ENCODE measurements around the gene TRMT1.
A peak's percentile ranks its signal among the peaks of the same experiment; 100 is the strongest.
"Not testable (repeated sequence)": the region's sequence is repeated elsewhere in the genome, so short reads cannot be mapped to it uniquely, and the experiment has no call there.

Gene TRMT1

GRCh38 chr19:13152974-13153568 is 36.5 kb upstream of the TRMT1 start:
- peak overlapping the region; percentile 99 for H3K4me3 ChIP-seq (ENCODE audit: low read depth, low read length)
- peak; percentile 85 for DNase-seq (ENCODE audit: low read depth)

GRCh38 chr19:13152356-13152973 is 35.9 kb upstream of the TRMT1 start:
- no peak for DNase-seq (ENCODE audit: low read depth)
- TF ChIP-seq, protein P1, sequence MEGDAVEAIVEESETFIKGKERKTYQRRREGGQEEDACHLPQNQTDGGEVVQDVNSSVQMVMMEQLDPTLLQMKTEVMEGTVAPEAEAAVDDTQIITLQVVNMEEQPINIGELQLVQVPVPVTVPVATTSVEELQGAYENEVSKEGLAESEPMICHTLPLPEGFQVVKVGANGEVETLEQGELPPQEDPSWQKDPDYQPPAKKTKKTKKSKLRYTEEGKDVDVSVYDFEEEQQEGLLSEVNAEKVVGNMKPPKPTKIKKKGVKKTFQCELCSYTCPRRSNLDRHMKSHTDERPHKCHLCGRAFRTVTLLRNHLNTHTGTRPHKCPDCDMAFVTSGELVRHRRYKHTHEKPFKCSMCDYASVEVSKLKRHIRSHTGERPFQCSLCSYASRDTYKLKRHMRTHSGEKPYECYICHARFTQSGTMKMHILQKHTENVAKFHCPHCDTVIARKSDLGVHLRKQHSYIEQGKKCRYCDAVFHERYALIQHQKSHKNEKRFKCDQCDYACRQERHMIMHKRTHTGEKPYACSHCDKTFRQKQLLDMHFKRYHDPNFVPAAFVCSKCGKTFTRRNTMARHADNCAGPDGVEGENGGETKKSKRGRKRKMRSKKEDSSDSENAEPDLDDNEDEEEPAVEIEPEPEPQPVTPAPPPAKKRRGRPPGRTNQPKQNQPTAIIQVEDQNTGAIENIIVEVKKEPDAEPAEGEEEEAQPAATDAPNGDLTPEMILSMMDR (IDR thresholded peaks at IDR 0.05; ENCODE audit: low read depth, low read length, missing control alignments) = no peak
- peak overlapping the region; percentile 99 for H3K4me3 ChIP-seq (ENCODE audit: low read depth, low read length)

More at GRCh38 chr19:13152974-13153568, 36.5 kb upstream of the TRMT1 start:
- TF ChIP-seq, protein P1 (IDR thresholded peaks at IDR 0.05; ENCODE audit: low read depth, low read length, missing control alignments) = peak; percentile 20

DNA sequence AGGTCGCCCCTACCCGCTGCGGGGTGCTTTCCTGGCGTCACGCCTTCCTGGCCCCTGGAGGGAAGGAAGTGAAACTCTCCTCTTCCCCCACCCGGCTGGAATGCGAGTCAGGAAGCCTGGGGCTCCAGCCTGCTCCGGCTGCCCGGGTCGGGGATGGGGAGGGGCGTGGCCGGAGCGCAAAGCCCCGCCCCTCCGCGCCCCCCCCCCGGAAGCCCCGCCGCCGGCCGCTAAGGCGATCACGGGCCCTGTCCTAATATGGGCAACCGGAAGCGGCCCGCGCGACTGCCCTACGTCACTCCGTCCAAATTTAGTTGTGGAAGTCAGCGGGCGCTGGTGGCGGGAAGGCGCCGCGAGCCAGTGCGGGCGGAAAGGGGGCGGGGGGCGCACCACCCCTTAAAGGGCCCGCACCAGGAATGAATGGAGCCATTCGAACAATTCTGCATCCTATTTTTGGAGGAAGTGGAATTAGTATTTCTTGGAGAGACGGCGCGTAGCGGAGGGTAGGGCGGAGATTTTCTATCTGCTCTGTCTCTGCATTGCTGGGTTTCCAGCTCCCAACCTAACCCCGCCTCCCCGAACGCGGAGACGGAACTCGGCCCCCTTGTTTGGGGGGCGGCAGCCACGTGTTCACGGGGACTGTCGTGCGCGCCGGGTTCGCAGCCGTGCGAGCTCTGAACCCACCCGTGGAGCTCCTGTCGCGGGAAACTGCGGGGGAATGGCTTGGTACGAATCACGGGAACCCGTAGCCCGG is 35.2 kb upstream of the TRMT1 start:
- peak; percentile 83 for DNase-seq (ENCODE audit: low read depth)
- H3K4me3 ChIP-seq (ENCODE audit: low read depth, low read length) = peak overlapping the region; percentile 99
- TF ChIP-seq, protein P1 (IDR thresholded peaks at IDR 0.05; ENCODE audit: low read depth, low read length, missing control alignments) = no peak

GRCh38 chr19:13150931-13151604 is 34.5 kb upstream of the TRMT1 start:
- peak overlapping the region; percentile 77 for H3K4me3 ChIP-seq (ENCODE audit: low read depth, low read length)
- TF ChIP-seq, protein P1 (IDR thresholded peaks at IDR 0.05; ENCODE audit: low read depth, low read length, missing control alignments) = no peak
- no peak for DNase-seq (ENCODE audit: low read depth)

GRCh38 chr19:13150187-13150930 is 33.8 kb upstream of the TRMT1 start, which contains the start of the genes IER2 and STX10:
Gene IER2, plus strand, starts transcription at chr19:13150411. Its CDS starts 2,776 bp downstream, at chr19:13153187.
Gene STX10, minus strand, starts transcription at chr19:13150375. Its CDS starts 202 bp downstream, at chr19:13150173.
- TF ChIP-seq, protein P1 (IDR thresholded peaks at IDR 0.05; ENCODE audit: low read depth, low read length, missing control alignments) = peak; percentile 52

GRCh38 chr19:13149628-13150186 is 33.2 kb upstream of the TRMT1 start:
- TF ChIP-seq, protein P1 (IDR thresholded peaks at IDR 0.05; ENCODE audit: low read depth, low read length, missing control alignments) = no peak
- no peak for DNase-seq (ENCODE audit: low read depth)
- H3K4me3 ChIP-seq (ENCODE audit: low read depth, low read length) = peak overlapping the region; percentile 77

More at GRCh38 chr19:13150187-13150930, 33.8 kb upstream of the TRMT1 start, which contains the start of the genes IER2 and STX10:
- DNase-seq (ENCODE audit: low read depth) = peak; percentile 84
- H3K4me3 ChIP-seq (ENCODE audit: low read depth, low read length) = peak within 1 kb of the TSS; percentile 77

GRCh38 chr19:13149173-13149627 is 32.7 kb upstream of the TRMT1 start:
- peak overlapping the region; percentile 77 for H3K4me3 ChIP-seq (ENCODE audit: low read depth, low read length)
- not testable (repeated sequence) for DNase-seq (ENCODE audit: low read depth)

Data from GM12864 (cell line).